Ovary (tissue), 9 donors: ENCODE measurements around the gene CSGALNACT2. TPM values are rescaled to one million over a fixed set of nuclear protein-coding genes. Genes with fewer than 3 reads are reported as not detected.

Experiments
- DNase-seq, 5 donors: peaks; one replicate each; pipeline ENCODE4 v3.0.0-alpha.2; 2019 to 2020
- H3K27ac ChIP-seq, 2 donors: fragments of 200-600 bp; one replicate each; pipeline versions ENCODE4 v1.5.1 to v1.8.0; 2019 to 2022
- H3K27me3 ChIP-seq: fragments of 200-600 bp; one replicate; pipeline ENCODE4 v1.8.0; 2022
- H3K36me3 ChIP-seq: fragments of 200-600 bp; sonication (generic); one replicate; pipeline ENCODE4 v1.5.1; 2019
- H3K4me1 ChIP-seq: one replicate; pipeline ENCODE4 v1.8.1; 2013; ENCODE audit warnings: mild to moderate bottlenecking, moderate library complexity; ENCODE audit not compliant: insufficient read depth
- H3K4me3 ChIP-seq: fragments of 200-600 bp; sonication (generic); one replicate; pipeline ENCODE4 v1.5.1; 2017
- H3K9me3 ChIP-seq, 2 donors: fragments of 200-600 bp in 1 of 2; sonication (generic) in 1 of 2; one replicate each; pipeline versions ENCODE4 v1.5.1 to v1.8.1; 2013 to 2019; ENCODE audit warnings: mild to moderate bottlenecking in 1 of 2, moderate library complexity in 1 of 2
- EP300 ChIP-seq: sonication (generic); formaldehyde crosslinking; IDR thresholded peaks from one replicate; pipeline ENCODE4 v1.6.1; 2017; ENCODE audit warnings: antibody characterized with exemption
- POLR2A ChIP-seq: fragments of 450-650 bp; IDR thresholded peaks from one replicate; pipeline ENCODE4 v1.6.1; 2017; ENCODE audit warnings: antibody characterized with exemption, mild to moderate bottlenecking, moderate library complexity
- WGBS, 3 donors: extraction: QIAGEN DNeasy Blood & Tissue Kit in 1 of 3; methylation state at CpG; one replicate each; pipeline versions ENCODE4 v1.1.5 to v1.1.7; 2013 to 2017; 5-methylcytosine and 5-hydroxymethylcytosine counted together
- intact Hi-C, 4 donors: fragments of 100-400 bp; cut with DNase I; formaldehyde crosslinking; loops; one replicate each; pipeline versions ENCODE4 v1.11.0 to v1.15.1; 2022 to 2023
- polyA plus RNA-seq, 2 donors: library from polyadenylated mRNA; stranded (reverse); fragments of 200-250 nt in 1 of 2; fragments of 350-450 nt in 1 of 2; fragmentation: Illumina TruSeq in 1 of 2; extraction: RNeasy Lipid Tissue Mini Kit (QIAGEN cat#74804) in 1 of 2; gene quantifications; one replicate each; pipeline ENCODE4 v1.2.3, GENCODE V29; 2013 to 2014
- total RNA-seq, 7 donors: library from RNA; depleted of rRNA in 2 of 7; stranded (reverse); fragments of >200 nt in 2 of 7; fragmentation: NEBNext Ultra II Directional in 3 of 7; extraction: Animal tissue kit (Norgen Biotek cat#: 25700) in 3 of 7; gene quantifications; one replicate each; pipeline versions ENCODE4 v1.1.0 to v1.2.4, GENCODE V29; 2016 to 2023
- TF ChIP-seq, protein P1 (sequence below), 3 donors: fragments of 450-650 bp in 2 of 3; fragments of 200-600 bp in 1 of 3; IDR thresholded peaks; one replicate each; pipeline versions ENCODE4 v1.5.1 to v1.8.0; 2016 to 2022; ENCODE audit warnings: antibody characterized with exemption in 3 of 3, mild to moderate bottlenecking in 1 of 3
- donor health status: DM: no; HTN: no; CAD: no; lungs with moderate emphysema.
- donor health status: DM: no; HTN: no; CAD: no.
- donor health status: Bipolar disorder and iron deficiency.
- donor health status: DM: yes; HTN: yes; CAD: no.
- donor health status: DM: no; HTN: no; CAD: no.
- donor health status: DM: yes; HTN: yes; CAD: no.

The CSGALNACT2 gene
- total and polyA plus RNA-seq, 9 donors: 14.8 to 27.2 (median 21.8) TPM

DNA sequence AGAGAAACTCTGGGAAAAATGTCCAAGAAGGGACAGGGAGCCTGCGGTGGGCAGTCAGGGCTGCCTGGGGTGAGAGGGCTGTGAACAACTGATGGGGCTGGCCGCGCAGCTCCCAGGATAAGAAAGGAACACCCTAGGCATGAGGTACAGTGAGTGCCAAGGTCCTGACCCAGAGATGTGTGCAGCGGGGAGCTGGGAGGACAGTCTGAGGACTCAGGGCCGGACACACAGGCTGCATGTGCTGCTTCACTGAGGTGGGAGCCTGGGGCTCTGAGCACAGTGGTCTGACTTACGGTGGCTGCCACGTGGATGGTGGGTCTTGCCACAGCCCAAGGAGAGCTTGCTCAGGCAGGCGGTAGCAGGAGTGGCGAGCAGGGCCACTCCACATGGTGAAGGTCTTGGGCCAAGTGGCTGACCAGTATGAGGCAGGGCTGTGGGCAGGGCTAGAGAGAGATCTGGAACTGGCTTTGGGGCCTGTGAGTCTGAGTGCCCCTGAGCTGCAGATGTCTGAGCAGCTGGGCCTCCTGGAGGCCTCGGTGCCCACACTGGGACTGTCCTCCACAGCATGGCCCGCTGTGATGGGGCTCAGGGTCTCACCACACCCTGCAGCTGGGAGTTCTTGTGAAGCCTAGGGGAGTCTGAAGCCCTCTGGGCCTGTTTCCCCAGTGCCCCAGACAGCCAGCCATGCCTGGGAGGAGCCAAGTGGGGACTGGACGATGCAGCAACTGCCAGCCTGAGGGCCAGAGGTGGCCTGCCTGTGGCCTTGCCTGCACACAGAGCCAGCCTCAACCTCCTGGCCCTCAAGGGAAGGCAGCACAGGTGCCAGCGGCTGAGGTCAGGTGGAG, 68.4 kb downstream of the CSGALNACT2 start:
- no peaks in the 10 kb centered on the region for H3K36me3 ChIP-seq
- no peaks in the 10 kb centered on the region for H3K4me1 ChIP-seq
- H3K27ac ChIP-seq: no peak overlapping the region
- no peaks in the 10 kb centered on the region for H3K27me3 ChIP-seq
- intact Hi-C loops: no loop called here
- TF ChIP-seq, protein P1, sequence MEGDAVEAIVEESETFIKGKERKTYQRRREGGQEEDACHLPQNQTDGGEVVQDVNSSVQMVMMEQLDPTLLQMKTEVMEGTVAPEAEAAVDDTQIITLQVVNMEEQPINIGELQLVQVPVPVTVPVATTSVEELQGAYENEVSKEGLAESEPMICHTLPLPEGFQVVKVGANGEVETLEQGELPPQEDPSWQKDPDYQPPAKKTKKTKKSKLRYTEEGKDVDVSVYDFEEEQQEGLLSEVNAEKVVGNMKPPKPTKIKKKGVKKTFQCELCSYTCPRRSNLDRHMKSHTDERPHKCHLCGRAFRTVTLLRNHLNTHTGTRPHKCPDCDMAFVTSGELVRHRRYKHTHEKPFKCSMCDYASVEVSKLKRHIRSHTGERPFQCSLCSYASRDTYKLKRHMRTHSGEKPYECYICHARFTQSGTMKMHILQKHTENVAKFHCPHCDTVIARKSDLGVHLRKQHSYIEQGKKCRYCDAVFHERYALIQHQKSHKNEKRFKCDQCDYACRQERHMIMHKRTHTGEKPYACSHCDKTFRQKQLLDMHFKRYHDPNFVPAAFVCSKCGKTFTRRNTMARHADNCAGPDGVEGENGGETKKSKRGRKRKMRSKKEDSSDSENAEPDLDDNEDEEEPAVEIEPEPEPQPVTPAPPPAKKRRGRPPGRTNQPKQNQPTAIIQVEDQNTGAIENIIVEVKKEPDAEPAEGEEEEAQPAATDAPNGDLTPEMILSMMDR (IDR thresholded peaks at IDR 0.05): no peak
- TF ChIP-seq POLR2A (no peak), EP300 (no peak)
- DNase-seq: peak in 4 of 5 donors; percentile 2 to 18 (median 8)
- H3K9me3 ChIP-seq: no peaks in the 10 kb centered on the region
- no peak overlapping the region for H3K4me3 ChIP-seq
- 81 to 86% (median 84%) methylated on average over 12 to 13 of the region's 13 CpGs for WGBS, 3 donors

DNA sequence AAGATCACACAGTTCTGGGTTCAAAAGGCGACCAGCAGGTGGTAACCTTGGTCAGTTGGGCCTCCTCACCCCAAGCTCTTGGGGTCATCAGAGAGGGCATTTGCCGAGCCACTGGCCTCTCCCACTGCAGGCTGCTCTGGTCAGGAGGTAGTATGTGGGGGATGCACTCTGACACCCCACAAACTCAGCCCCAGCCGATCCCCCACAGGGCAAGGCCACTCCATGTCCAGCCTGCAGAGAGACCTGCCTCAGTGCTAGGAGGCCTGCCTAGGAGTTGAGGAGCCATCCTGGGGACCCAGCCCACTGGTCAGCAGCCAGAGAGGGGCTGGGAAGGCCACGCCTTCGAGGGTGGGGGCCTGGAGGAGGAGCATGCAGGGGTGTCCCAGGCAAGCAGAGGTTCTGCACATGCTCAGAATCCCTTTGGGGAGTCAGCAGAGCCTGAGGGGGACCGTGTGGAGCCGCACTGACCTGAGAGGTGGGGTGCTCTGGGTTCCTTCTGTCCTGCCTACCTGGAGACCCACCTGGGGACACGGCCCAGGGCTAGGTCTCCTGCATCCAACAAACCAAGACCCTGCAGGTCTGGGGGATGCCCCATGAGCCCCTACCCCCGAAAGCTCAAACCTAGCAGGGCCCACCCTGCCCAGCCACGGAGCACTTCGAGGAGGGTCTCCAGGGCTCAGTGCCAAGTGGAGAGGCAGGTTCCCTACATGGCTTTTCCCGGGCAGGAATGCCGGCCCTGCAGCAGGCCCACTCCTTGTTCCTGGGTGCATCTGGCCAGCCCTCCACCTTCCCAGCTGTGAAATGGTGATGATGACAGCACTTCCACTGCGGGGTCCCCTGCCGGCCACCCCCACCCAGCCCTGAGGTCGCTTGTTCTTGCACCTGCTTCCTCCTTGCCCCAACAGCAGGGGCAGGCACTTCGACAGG, 70.2 kb downstream of the CSGALNACT2 start:
- TF ChIP-seq, protein P1 (IDR thresholded peaks at IDR 0.05): no peak
- TF ChIP-seq POLR2A: no peak
- TF ChIP-seq EP300: no peak
- H3K27me3 ChIP-seq: no peaks in the 10 kb centered on the region
- 78 to 85% (median 79%) methylated on average over 14 to 17 of the region's 17 CpGs for WGBS, 3 donors
- intact Hi-C loops: no loop called here
- no peaks in the 10 kb centered on the region for H3K9me3 ChIP-seq
- H3K27ac ChIP-seq: no peak overlapping the region
- H3K4me1 ChIP-seq: no peaks in the 10 kb centered on the region
- no peaks in the 10 kb centered on the region for H3K36me3 ChIP-seq
- no peak overlapping the region for H3K4me3 ChIP-seq
- DNase-seq: peak in 4 of 5 donors; percentile 2 to 22 (median 10)

DNA sequence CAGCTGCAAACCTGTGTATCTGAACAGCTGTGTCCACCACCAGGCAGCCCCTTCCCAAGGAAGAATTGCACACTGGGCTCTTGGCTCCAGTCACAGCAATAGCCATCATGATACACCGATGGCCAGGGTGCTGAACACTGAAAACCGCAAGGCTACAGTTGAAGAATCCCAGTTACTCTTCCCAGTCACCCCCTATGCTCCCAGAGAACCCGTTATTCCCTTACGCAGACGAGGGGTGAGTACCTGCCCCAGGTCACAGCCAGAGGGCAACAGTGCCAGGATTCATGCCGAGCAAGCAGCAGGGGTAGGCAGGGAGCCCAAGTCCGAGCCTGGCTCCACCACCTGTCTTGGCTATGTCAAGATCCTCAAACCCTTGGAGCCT, 70.8 kb downstream of the CSGALNACT2 start:
- Histone ChIP-seq H3K4me1 (no peaks in the 10 kb centered on the region), H3K27me3 (no peaks in the 10 kb centered on the region), H3K4me3 (no peak overlapping the region), H3K9me3 (no peaks in the 10 kb centered on the region), H3K27ac (no peak overlapping the region), H3K36me3 (no peaks in the 10 kb centered on the region)
- no peak for DNase-seq
- TF ChIP-seq POLR2A: no peak
- TF ChIP-seq, protein P1 (IDR thresholded peaks at IDR 0.05): no peak
- TF ChIP-seq EP300: no peak
- intact Hi-C loops: no loop called here
- WGBS, 3 donors: 89 to 92% (median 91%) methylated on average over 7 of the region's 7 CpGs

DNA sequence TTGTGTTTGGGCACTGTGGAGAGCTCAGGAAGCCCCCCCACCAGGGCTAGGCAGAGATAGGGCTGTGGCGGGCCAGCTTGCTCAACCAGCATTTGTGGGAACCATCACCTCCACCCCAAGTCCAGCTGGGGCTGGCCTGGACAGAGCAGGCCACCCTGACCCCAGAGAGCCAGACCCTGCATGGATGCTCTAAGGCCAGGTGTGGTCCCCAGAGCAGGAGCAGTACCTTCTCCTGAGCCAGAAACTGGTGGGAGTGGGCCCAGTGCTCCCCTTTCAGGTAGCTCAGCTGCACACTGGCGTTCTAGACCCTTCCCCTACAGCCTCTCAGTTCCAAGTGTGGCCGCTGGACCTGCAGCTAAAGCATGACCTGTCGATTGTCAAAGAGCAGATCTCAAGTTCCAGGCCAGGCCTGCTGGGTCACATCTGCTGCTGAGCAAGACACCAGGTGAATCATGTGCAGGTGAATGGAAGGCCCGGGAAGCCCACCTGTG, 71.5 kb downstream of the CSGALNACT2 start:
- no peak for TF ChIP-seq POLR2A
- Histone ChIP-seq H3K4me3 (no peak overlapping the region), H3K9me3 (no peaks in the 10 kb centered on the region), H3K4me1 (no peaks in the 10 kb centered on the region), H3K36me3 (no peaks in the 10 kb centered on the region), H3K27ac (no peak overlapping the region), H3K27me3 (no peaks in the 10 kb centered on the region)
- 89 to 99% (median 94%) methylated on average over 5 of the region's 5 CpGs for WGBS, 3 donors
- peak in 2 of 5 donors; percentile 10 to 21 for DNase-seq
- intact Hi-C loops: no loop called here
